Brain pericyte (primary cell): Measurements from ENCODE around the gene BAIAP2L2.
A peak's percentile ranks its signal among the peaks of the same experiment; 100 is the strongest.
"Not testable (repeated sequence)": the region's sequence is repeated elsewhere in the genome, so short reads cannot be mapped to it uniquely, and the experiment has no call there.

Experiments
- DNase-seq: peaks from one replicate; pipeline ENCODE4 v3.0.0-alpha.2; 2012; ENCODE audit warnings: low read depth, low spot score

BAIAP2L2 gene

DNA sequence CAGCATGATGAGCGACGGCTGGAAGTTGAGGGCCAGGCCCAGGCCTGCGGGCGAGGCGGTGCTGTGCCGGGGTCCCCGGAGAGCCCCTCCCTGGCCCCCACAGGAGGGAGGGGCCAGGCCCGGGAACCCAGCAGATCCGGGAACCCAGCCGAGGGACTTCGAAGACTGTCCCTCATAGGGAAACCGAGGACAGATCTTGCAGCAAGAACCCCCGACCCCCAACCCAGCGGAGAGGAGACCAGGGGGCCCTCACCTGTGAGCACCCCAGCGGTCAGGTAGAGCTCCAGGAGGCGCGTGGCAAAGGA, 28.9 kb downstream of the BAIAP2L2 start:
- DNase-seq: no peak

GRCh38 chr22:38080850-38081635, 29.4 kb downstream of the BAIAP2L2 start:
- no peak for DNase-seq

DNA sequence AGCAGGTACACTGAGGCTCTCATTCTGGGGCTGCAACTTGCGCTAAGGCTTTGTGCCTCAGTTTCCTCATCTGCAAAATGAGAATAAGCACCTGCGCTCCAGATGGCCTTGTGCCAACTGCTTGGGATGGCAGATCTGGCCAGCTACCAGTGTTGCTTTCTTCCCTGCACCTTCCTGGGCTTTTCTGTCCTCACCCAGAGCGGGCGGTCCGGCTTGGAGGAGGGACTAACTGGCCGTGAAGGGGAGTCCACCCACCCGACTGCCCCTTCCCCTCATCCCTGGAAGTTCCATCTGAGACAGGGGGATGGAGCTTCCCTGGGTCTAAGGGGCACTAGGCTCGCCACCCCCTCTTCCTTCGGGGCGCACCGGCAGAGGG, 30.0 kb downstream of the BAIAP2L2 start:
- DNase-seq: no peak

DNA sequence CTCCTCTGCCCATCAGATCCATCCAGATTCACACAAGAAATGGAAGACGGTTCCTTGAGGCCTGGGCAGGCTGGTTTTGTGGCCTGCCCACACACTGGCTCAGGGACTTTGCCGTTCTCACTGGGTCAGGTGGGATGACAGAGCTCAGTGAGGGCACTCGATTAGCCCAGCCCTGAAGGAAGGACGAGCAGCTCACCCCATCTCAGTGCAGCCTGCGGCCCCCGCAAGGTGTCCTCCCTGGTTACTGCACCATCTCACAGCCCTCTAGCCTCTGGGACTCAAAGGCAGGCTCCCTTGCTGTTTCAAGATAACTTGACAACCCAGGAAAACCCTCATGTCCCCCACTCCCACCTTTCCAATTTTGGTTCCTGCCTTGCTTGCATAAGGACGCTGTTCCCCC, 30.7 kb downstream of the BAIAP2L2 start:
- no peak for DNase-seq

GRCh38 chr22:38079208-38079607, 31.3 kb downstream of the BAIAP2L2 start:
- DNase-seq: not testable (repeated sequence)

DNA sequence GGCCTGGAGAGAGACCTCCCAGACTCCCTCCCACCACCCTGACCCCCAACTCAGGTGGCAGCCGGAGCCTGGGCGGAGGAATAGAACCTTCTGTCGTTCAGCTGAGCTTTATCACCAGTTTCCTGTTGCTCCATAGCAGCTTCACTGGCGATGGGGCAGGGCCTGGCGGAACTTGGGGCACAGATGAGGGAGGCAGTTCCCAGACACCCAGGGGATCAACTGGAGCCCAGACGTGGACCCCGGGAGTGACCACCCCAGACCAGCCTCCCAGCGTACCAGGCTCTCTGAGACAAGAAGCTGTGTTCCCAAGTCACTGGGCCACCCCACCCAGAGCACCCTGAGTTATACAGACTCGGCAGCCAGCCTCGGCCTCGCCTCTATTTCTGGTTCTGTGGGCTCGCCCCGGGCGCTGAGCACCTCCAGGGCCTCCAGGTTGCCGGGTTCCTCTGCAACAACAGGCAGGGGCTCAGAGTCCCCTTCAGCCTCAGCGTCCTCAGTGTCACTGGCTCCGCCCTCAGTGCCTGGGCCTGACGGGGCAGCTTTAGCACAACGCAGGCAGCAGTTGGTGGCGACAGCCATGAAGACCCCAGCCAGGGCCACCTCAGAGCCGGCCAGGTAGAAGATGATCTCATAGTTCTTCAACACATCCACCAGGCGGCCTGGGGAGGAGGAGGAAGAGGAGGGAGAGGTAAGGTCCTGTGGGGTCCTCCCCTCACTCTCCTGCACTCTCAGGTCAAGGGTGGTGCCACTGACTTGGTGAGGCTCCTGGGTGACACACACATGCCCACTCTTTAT, 32.2 kb downstream of the BAIAP2L2 start:
- no peak for DNase-seq

- DNase-seq: no peak
These were observed 32.9 kb downstream of the BAIAP2L2 start for GRCh38 chr22:38077595-38077994.

GRCh38 chr22:38077096-38077495, 33.4 kb downstream of the BAIAP2L2 start:
- DNase-seq: no peak

GRCh38 chr22:38075961-38076360, 34.5 kb downstream of the BAIAP2L2 start:
- no peak for DNase-seq

DNA sequence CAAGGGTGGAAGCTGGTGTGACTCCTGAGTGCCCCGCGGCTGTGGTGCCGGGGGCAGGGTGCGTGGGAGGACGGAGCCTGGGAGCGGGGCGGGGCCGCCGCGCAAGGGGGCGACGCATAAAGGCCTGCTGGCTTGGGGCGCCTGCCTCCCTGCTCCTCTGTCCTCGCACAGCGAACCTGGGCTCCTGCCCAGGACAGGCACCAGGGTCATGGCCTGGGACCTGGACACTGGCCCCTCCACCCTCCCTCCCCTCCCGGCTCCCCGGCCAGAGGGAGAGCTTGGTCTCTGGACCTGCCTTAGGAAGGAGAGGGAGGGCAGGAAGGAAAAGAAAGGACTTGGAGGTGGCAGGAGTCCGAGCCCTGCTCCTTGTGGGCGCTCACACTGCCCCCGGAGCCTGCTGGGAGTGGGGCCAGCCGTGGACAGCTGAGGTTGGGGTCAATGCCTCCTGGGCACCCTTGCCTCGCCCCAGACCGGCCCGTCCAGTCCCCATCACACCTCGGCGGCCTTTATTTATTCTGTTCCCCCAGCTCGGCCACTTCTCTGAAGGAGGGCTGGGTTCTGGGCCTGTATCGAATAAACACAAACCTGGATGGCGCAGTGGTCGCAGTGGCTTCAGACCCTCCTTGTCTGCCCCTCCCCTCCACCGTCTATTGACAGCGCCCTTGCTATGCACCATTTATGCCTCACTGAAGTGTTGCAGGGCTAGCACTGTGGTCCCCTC, 35.2 kb downstream of the BAIAP2L2 start:
- no peak for DNase-seq

DNA sequence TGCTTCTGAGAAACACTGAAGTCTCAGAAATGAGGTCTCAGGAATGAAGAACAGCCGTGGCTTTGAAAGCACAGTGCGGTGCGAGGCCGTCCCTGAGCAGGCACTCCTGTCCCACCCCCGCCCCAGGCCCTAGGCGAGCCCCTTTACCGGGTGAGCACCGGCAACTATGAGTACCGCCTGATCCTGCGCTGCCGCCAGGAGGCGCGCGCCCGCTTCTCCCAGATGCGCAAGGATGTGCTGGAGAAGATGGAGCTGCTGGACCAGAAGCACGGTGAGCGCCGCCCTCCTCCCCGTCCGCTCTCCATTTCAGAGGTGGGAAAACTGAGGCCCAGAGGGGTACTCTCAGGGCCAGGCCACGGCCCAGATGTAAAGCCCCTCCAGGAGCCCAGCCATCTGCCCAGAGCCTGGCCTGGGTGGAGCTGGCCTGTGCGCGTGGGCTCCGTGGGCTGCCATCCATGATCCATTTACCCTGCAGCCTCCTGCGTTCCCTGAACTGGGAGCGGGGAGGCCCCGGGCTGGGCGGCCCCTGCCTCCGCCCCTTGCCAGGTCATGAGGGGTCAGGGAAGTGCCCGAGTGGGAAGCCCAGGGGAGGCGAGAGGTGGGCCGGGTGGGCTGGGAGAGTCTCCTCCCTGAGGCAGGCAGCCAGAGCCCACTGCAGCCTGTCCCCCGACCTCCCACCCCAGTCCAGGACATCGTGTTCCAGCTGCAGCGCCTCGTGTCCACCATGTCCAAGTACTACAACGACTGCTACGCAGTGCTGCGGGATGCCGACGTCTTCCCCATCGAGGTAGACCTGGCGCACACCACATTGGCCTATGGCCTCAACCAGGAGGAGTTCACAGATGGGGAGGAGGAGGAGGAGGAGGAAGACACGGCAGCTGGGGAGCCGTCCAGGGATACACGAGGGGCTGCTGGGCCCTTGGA, 36.0 kb downstream of the BAIAP2L2 start:
- DNase-seq: no peak

DNA sequence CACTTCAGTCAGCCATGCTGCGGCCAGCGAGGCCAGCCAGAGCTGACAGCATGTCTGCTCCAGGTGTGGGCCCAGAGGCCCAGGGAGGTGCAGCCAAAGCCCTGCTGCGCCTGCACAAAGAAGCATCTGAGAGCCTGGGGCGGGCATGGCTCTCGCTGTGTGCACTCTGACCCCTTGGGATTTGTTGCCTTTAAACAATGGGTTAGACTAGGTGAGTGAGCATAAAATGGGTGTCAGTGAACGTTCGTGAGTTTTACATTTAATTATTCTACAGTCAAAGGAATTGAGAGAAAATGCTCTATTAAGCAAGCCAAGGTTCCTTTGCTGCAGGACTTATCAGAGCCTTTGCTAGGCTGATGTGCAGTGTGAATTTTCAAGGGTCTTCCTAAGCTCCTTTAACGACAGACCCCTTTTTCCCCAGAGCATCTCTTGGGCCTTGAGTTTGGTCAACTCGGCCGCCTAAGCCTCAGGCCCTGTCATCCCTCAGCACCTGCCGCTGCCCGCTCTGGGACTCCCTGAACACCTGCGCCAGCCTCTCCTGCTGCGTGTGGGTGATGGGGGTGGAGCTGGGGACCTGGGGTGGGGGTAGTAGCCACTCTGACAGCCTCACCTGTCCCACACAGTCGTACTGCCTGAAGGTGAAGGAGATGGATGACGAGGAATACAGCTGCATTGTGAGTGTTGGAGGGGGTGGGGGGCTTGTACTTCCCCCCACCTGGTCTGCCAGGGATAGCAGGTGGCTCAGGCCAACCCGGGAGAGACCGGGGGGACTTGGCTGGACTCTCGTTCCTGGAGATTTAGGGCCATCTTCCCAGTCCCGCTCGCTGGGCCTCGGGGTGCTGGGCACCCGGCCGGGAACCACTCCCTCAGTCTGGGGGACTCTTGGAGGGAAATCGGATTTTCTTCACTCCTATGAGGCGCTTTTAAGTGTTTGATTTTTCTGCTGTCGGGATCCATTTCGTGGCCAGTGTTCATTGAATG, 37.0 kb downstream of the BAIAP2L2 start:
- DNase-seq: no peak

DNA sequence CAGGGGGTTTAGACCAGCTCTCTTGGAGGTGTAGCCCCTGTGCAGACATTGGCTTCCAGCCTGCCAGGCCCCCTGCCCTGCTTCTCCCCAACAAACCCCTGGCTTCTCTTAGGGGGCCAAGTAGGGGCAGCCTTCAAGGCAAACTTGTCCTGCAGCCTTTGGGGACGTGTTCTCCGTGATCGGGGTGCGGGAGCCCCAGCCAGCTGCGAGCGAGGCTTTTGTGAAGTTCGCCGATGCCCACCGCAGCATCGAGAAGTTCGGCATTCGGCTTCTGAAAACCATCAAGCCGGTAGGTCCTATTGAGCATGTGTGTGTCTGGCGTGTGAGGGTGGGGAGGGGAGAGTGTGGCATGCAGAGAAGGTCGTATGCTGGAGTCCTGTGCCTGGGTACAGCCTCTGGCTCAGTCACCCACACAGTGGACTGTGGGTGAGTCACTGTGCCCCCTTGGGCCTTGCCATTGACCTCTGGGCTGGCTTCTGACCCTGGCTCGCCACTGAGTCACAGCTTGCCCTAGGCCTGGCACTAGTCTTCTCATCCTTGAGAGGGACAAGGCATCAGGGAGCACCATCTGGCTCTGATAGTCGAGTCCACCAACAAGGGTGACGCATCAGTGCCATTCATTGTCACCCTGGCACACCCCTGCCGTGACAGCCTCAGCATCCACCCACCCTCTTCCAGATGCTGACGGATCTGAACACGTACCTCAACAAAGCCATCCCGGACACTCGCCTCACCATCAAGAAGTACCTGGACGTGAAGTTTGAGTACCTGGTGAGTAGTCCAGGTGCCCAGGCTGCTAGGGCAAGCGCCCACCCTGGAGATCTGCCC, 37.9 kb downstream of the BAIAP2L2 start:
- DNase-seq: no peak

DNA sequence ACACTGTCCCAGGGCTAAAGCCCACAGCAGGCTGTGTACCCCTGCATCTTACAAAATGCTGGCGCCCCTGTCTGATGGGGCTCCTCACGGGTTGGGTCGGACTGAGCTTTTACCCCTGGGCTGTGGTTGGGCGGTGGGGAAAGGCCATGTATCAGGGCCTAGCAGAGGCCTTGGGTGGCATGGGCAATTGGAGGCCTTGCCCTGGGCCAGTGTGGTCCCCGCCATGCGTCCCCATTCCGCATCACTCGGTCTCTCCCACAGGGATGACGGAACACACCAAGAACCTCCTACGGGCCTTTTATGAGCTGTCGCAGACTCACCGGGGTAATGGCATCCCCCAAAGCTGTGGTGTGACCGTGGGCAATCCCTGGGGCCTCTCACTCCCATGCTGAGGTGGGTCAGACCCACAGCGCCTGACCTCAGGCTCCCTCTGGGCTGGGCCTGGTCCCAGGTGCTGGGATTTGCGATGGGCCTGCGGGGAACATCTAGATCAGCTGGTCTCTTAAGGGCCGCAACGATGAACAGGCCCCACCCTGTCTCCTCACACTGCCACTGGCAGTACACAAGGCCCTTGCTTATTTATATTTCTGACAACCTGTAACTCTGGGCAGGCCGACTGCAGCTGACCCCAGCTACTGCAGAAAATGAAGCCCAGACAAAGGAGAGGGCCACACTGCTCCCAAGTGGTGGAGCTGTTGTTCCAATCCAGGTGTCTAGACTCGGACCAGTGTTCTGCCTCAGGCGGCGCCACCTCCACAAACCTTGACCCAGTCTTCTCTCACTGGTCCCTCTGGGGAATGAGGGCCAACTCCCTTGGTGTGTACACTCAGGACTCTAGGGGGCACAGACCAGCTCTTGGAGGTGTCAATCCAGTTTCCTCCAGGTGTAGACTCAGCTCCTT, 38.8 kb downstream of the BAIAP2L2 start:
- DNase-seq: no peak

GRCh38 chr22:38070250-38070921, 40.1 kb downstream of the BAIAP2L2 start:
- no peak for DNase-seq

DNA sequence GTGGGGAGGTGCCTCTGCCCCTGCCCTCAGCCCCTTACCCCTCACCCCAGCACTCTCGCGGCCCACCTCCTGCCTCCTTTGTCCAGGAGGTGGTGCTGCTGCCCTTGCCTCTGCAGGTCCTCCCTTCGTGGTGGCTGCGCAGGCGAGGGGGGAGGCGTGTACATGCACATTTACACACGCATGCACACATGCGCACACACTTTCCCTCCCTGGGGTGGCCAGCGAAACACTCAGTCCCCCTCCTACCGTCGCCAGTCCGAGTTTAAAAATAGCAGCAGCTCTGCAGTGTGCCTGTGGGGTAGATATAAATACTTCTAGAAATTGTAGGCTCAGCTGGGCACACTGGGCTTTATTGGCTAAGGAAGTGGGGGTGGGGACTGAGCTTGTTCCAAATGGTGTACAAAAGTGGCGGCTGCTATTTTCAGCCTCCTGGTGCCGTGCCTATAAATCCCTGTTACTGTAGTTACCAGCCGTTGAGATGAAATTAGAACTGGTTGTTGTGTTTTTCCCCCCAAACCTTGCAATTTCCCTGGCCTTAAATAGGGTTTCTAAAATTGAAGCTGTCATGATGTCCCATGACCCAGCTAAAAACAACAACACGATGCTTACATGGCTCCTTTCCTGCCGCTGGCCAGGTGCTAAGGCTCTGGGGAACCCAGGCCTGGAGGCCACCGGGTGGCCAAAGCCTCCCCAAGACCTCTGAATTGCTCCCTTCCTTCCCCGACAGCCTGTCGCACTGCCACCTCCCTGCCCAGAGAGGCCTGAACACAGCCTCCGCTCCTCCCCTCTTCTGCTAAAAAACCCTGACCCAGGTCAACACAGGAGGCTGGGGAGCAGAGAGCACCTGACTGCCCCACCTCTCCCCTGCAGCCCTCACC, 40.9 kb downstream of the BAIAP2L2 start:
- DNase-seq: peak; percentile 73
